Stimulated activated CD4-positive, alpha-beta T cell treated with anti-CD3 and anti-CD28 coated beads, TNF-alpha, amount 100 ng/mL, for 48 hours (primary cell): ENCODE results near the gene RIN1.
A peak's percentile ranks its signal among the peaks of the same experiment; 100 is the strongest.
"Not testable (repeated sequence)": the region's sequence is repeated elsewhere in the genome, so short reads cannot be mapped to it uniquely, and the experiment has no call there.

Experiments
- DNase-seq, 3 donors: peaks; one replicate each; pipeline ENCODE4 v3.0.0-alpha.2; 2020; ENCODE audit warnings: low read depth in 3 of 3

The RIN1 gene

GRCh38 chr11:66334605-66335442 lies 1.4 kb downstream of the RIN1 start:
- no peak for DNase-seq

GRCh38 chr11:66333896-66334604 lies 2.2 kb downstream of the RIN1 start:
- DNase-seq = no peak

GRCh38 chr11:66333220-66333877 lies 2.9 kb downstream of the RIN1 start:
- no peak for DNase-seq

GRCh38 chr11:66332371-66333219 lies 3.6 kb downstream of the RIN1 start:
- DNase-seq = no peak

- no peak for DNase-seq
These were observed 4.5 kb downstream of the RIN1 start for GRCh38 chr11:66331542-66332370.

GRCh38 chr11:66330931-66331330 lies 5.3 kb downstream of the RIN1 start:
- DNase-seq = no peak

- no peak for DNase-seq
These were observed 7.0 kb downstream of the RIN1 start for GRCh38 chr11:66329165-66329673.

GRCh38 chr11:66328302-66329144 lies 7.7 kb downstream of the RIN1 start:
- DNase-seq = peak; percentile 65 to 76 (median 72)

- DNase-seq = no peak
These were observed 8.3 kb downstream of the RIN1 start for GRCh38 chr11:66328031-66328301.

GRCh38 chr11:66327171-66328030 lies 8.8 kb downstream of the RIN1 start:
- DNase-seq = no peak

- no peak for DNase-seq
These were observed 9.7 kb downstream of the RIN1 start for GRCh38 chr11:66326261-66327111.

- DNase-seq = no peak
These were observed 11.0 kb downstream of the RIN1 start for GRCh38 chr11:66325263-66325671.

GRCh38 chr11:66324664-66325063 lies 11.6 kb downstream of the RIN1 start:
- DNase-seq = no peak

- no peak for DNase-seq
These were observed 12.6 kb downstream of the RIN1 start for GRCh38 chr11:66323684-66324083.

GRCh38 chr11:66322732-66323427 lies 13.4 kb downstream of the RIN1 start:
- DNase-seq = no peak

GRCh38 chr11:66321606-66322005 lies 14.6 kb downstream of the RIN1 start:
- DNase-seq = no peak

GRCh38 chr11:66320748-66321147 lies 15.5 kb downstream of the RIN1 start:
- DNase-seq = not testable (repeated sequence)
